Neural cell (in vitro differentiated cells): ENCODE measurements around the gene GAMT. TPM values are rescaled to one million over a fixed set of nuclear protein-coding genes. Genes with fewer than 3 reads are reported as not detected.

Experiments
- H2AFZ ChIP-seq: fragments of 200-600, 300-800 bp; sonication (generic), shearing (Covaris generic); 2 replicates; pipeline ENCODE4 v1.6.0; 2014; ENCODE audit warnings: low read depth, mild to moderate bottlenecking, antibody characterized with exemption, low read length, moderate library complexity
- H3F3A ChIP-seq: fragments of 200-600 bp; shearing (Covaris generic); 2 replicates; pipeline ENCODE4 v1.6.1; 2016; ENCODE audit warnings: mild to moderate bottlenecking, moderate library complexity, mixed read lengths, antibody characterized with exemption, low read length; ENCODE audit not compliant: insufficient read depth, poor library complexity, severe bottlenecking
- H3K27ac ChIP-seq: fragments of 200-600, 300-800 bp; sonication (generic), shearing (Covaris generic); 2 replicates; pipeline ENCODE4 v1.5.1; 2014; ENCODE audit warnings: mild to moderate bottlenecking, low read length, moderate library complexity
- H3K27me3 ChIP-seq: fragments of 300-800, 200-600 bp; sonication (generic), shearing (Covaris generic); 2 replicates; pipeline ENCODE4 v1.6.0; 2014; ENCODE audit warnings: mild to moderate bottlenecking, low read depth, low read length, moderate library complexity; ENCODE audit not compliant: insufficient read depth
- H3K36me3 ChIP-seq: fragments of 300-800, 200-600 bp; sonication (generic), shearing (Covaris generic); 2 replicates; pipeline ENCODE4 v1.5.1; 2014; ENCODE audit warnings: mild to moderate bottlenecking, antibody characterized with exemption, low read length, moderate library complexity; ENCODE audit not compliant: insufficient read depth
- H3K4me2 ChIP-seq: fragments of 300-800, 200-600 bp; sonication (generic), shearing (Covaris generic); 2 replicates; pipeline ENCODE4 v1.6.0; 2014; ENCODE audit warnings: mild to moderate bottlenecking, low read length
- H3K4me3 ChIP-seq: fragments of 300-800, 200-600 bp; sonication (generic), shearing (Covaris generic); 2 replicates; pipeline ENCODE4 v1.5.1; 2014; ENCODE audit warnings: mild to moderate bottlenecking, low read length, moderate library complexity
- H3K79me2 ChIP-seq: fragments of 200-600 bp; shearing (Covaris generic); replicated peaks from 2 replicates; pipeline ENCODE4 v1.6.0; 2014; ENCODE audit warnings: mild to moderate bottlenecking, low read length, moderate library complexity; ENCODE audit not compliant: insufficient read depth
- H3K9ac ChIP-seq: fragments of 300-800, 200-600 bp; sonication (generic), shearing (Covaris generic); 2 replicates; pipeline ENCODE4 v1.6.1; 2016; ENCODE audit warnings: mild to moderate bottlenecking, low read length, mixed read lengths
- H3K9me2 ChIP-seq: fragments of 200-600 bp; shearing (Covaris generic); 2 replicates; pipeline ENCODE4 v1.6.1; 2016; ENCODE audit warnings: mild to moderate bottlenecking, low read length, mixed read lengths; ENCODE audit not compliant: insufficient read depth
- H3K9me3 ChIP-seq: fragments of 200-600, 300-800 bp; sonication (generic), shearing (Covaris generic); 2 replicates; pipeline ENCODE4 v1.6.1; 2016; ENCODE audit warnings: mild to moderate bottlenecking, mixed run types, low read length, moderate library complexity, mixed read lengths
- H4K20me1 ChIP-seq: fragments of 200-600 bp; shearing (Covaris generic); 2 replicates; pipeline ENCODE4 v1.6.1; 2016; ENCODE audit warnings: mild to moderate bottlenecking, mixed run types; ENCODE audit not compliant: insufficient read depth
- EP300 ChIP-seq: fragments of 450-650 bp; conservative IDR thresholded peaks from 2 replicates; pipeline ENCODE4 v1.6.1; 2014; ENCODE audit warnings: antibody characterized with exemption, mild to moderate bottlenecking, moderate library complexity; ENCODE audit not compliant: poor library complexity, severe bottlenecking
- EZH2 ChIP-seq: fragments of 200-600, 300-800 bp; shearing (Covaris generic), sonication (generic); IDR thresholded peaks from 2 replicates; pipeline ENCODE4 v1.6.1; 2014; ENCODE audit warnings: antibody characterized with exemption, low read length, borderline replicate concordance, mild to moderate bottlenecking; ENCODE audit not compliant: insufficient read depth, poor library complexity, severe bottlenecking
- MXI1 ChIP-seq: fragments of 450-650 bp; conservative IDR thresholded peaks from 2 replicates; pipeline ENCODE4 v1.6.1; 2014; ENCODE audit warnings: antibody characterized with exemption, mild to moderate bottlenecking; ENCODE audit not compliant: poor library complexity, severe bottlenecking
- POLR2AphosphoS5 ChIP-seq: IDR thresholded peaks from 2 replicates; pipeline ENCODE4 v1.6.1; 2012
- RAD21 ChIP-seq: fragments of 450-650 bp; conservative IDR thresholded peaks from 2 replicates; pipeline ENCODE4 v1.6.1; 2014; ENCODE audit warnings: antibody characterized with exemption, mild to moderate bottlenecking, moderate library complexity
- SMC3 ChIP-seq: fragments of 450-650 bp; conservative IDR thresholded peaks from 2 replicates; pipeline ENCODE4 v1.6.1; 2014; ENCODE audit warnings: antibody characterized with exemption, mild to moderate bottlenecking, moderate library complexity; ENCODE audit not compliant: poor library complexity
- TAF1 ChIP-seq: IDR thresholded peaks from 2 replicates; pipeline ENCODE4 v1.6.1; 2012; ENCODE audit warnings: low read depth
- polyA plus RNA-seq: library from polyadenylated mRNA; depleted of rRNA; stranded (reverse); fragments of >200 nt; gene quantifications from 2 replicates; pipeline ENCODE4 v1.2.3, GENCODE V29; 2014
- TF ChIP-seq, protein P1 (sequence below): IDR thresholded peaks from 2 replicates; pipeline ENCODE4 v1.6.1; 2012; ENCODE audit warnings: borderline replicate concordance
- TF ChIP-seq, protein P2 (sequence below): fragments of 450-650 bp; IDR thresholded peaks from 2 replicates; pipeline ENCODE4 v1.5.1; 2014; ENCODE audit warnings: antibody characterized with exemption, mild to moderate bottlenecking, moderate library complexity; ENCODE audit not compliant: poor library complexity, severe bottlenecking

GAMT gene
- polyA plus RNA-seq, 1 donor from 2014 or later = 32.5 TPM

DNA sequence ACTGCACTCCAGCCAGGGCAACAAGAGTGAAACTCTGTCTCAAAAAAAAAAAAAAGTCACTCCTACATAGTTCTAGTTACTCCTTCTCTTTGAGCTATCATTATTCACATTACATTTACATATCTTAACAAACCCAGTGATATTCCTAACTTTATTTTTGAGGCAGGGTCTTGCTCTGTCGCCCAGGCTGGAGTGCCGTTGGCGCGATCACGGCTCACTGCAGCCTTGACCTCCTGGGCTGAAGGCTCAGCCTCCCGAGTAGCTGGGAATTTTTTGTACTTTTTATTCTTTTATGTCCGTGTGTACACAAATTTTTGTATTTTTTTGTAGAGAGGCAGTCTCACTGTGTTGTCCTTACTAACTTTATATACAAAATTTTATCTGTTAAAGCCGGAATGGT is 36.3 kb upstream of the GAMT start:
- no peak overlapping the region for H3K27ac ChIP-seq
- no peak overlapping the region for H2AFZ ChIP-seq
- H3K79me2 ChIP-seq = peaks cover 14% of the 10 kb centered on the region
- H3K36me3 ChIP-seq = no peaks in the 10 kb centered on the region
- H3K9ac ChIP-seq = no peak overlapping the region
- no peaks in the 10 kb centered on the region for H3K9me2 ChIP-seq
- peaks cover 4% of the 10 kb centered on the region for H3F3A ChIP-seq
- H3K9me3 ChIP-seq = no peaks in the 10 kb centered on the region
- H4K20me1 ChIP-seq = peaks cover 4% of the 10 kb centered on the region
- TF ChIP-seq, protein P1, sequence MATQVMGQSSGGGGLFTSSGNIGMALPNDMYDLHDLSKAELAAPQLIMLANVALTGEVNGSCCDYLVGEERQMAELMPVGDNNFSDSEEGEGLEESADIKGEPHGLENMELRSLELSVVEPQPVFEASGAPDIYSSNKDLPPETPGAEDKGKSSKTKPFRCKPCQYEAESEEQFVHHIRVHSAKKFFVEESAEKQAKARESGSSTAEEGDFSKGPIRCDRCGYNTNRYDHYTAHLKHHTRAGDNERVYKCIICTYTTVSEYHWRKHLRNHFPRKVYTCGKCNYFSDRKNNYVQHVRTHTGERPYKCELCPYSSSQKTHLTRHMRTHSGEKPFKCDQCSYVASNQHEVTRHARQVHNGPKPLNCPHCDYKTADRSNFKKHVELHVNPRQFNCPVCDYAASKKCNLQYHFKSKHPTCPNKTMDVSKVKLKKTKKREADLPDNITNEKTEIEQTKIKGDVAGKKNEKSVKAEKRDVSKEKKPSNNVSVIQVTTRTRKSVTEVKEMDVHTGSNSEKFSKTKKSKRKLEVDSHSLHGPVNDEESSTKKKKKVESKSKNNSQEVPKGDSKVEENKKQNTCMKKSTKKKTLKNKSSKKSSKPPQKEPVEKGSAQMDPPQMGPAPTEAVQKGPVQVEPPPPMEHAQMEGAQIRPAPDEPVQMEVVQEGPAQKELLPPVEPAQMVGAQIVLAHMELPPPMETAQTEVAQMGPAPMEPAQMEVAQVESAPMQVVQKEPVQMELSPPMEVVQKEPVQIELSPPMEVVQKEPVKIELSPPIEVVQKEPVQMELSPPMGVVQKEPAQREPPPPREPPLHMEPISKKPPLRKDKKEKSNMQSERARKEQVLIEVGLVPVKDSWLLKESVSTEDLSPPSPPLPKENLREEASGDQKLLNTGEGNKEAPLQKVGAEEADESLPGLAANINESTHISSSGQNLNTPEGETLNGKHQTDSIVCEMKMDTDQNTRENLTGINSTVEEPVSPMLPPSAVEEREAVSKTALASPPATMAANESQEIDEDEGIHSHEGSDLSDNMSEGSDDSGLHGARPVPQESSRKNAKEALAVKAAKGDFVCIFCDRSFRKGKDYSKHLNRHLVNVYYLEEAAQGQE = no peak
- TF ChIP-seq EZH2 (no peak), MXI1 (no peak), EP300 (no peak), RAD21 (no peak), TAF1 (no peak), SMC3 (no peak), POLR2AphosphoS5 (no peak)
- TF ChIP-seq, protein P2, sequence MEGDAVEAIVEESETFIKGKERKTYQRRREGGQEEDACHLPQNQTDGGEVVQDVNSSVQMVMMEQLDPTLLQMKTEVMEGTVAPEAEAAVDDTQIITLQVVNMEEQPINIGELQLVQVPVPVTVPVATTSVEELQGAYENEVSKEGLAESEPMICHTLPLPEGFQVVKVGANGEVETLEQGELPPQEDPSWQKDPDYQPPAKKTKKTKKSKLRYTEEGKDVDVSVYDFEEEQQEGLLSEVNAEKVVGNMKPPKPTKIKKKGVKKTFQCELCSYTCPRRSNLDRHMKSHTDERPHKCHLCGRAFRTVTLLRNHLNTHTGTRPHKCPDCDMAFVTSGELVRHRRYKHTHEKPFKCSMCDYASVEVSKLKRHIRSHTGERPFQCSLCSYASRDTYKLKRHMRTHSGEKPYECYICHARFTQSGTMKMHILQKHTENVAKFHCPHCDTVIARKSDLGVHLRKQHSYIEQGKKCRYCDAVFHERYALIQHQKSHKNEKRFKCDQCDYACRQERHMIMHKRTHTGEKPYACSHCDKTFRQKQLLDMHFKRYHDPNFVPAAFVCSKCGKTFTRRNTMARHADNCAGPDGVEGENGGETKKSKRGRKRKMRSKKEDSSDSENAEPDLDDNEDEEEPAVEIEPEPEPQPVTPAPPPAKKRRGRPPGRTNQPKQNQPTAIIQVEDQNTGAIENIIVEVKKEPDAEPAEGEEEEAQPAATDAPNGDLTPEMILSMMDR = no peak
- no peak overlapping the region for H3K4me3 ChIP-seq
- no peaks in the 10 kb centered on the region for H3K27me3 ChIP-seq
- H3K4me2 ChIP-seq = no peak overlapping the region

DNA sequence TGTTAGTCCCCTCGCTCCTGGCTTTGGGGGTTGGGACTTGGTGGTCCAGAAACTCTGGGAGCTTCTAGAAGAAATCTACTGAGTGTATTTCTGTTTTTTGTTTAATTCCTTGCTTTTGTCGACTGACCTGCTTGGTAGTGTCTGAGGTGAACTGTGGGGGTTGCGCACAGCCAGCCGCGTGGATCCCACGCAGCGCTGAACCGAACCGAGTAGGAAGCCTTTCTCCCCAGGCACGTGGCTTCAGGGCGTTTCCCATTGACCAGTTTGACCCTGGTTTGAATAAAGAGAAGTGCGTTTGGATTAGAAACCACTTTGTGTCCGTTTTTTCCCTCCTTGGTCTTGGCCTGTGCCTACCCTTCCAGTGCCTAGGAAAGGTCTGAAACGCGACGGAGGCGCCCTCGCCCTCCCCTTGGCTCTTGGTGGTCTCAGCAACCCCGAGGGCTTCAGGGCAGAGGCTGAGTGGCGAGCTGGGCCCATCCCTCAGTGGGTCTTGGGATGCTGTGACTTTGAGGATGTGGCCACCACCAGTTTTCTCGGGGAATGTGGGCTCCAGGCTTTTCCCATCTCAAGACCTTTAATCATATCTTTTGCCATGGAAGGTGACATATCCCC is 34.1 kb upstream of the GAMT start:
- no peaks in the 10 kb centered on the region for H3K36me3 ChIP-seq

More for the DNA sequence above, 34.1 kb upstream of the GAMT start:
- no peaks in the 10 kb centered on the region for H3K9me3 ChIP-seq
- no peak overlapping the region for H3K27ac ChIP-seq
- peaks cover 4% of the 10 kb centered on the region for H3F3A ChIP-seq
- no peak overlapping the region for H2AFZ ChIP-seq
- no peaks in the 10 kb centered on the region for H3K27me3 ChIP-seq
- no peaks in the 10 kb centered on the region for H3K9me2 ChIP-seq
- no peak overlapping the region for H3K9ac ChIP-seq
- no peak overlapping the region for H3K4me3 ChIP-seq
- TF ChIP-seq, protein P1 = no peak
- TF ChIP-seq EZH2 (no peak), POLR2AphosphoS5 (no peak), TAF1 (no peak), SMC3 (no peak), EP300 (no peak), RAD21 (no peak), MXI1 (no peak)
- TF ChIP-seq, protein P2 = no peak
- peaks cover 4% of the 10 kb centered on the region for H4K20me1 ChIP-seq
- no peak overlapping the region for H3K4me2 ChIP-seq
- H3K79me2 ChIP-seq = peaks cover 14% of the 10 kb centered on the region
